Stomach (tissue), 9 donors: ENCODE data around the gene SCAP. TPM values are rescaled to one million over a fixed set of nuclear protein-coding genes. Genes with fewer than 3 reads are reported as not detected.

Experiments used
- DNase-seq, 2 donors: peaks; one replicate each; pipeline versions ENCODE4 v3.0.0 to v3.0.0-alpha.2; 2013 to 2019
- H3K27ac ChIP-seq, 5 donors: fragments of 200-600 bp in 4 of 5; sonication (generic) in 4 of 5; one replicate each; pipeline ENCODE4 v1.5.1; 2013 to 2019; ENCODE audit warnings: mild to moderate bottlenecking in 1 of 5, moderate library complexity in 1 of 5
- H3K27me3 ChIP-seq, 3 donors: fragments of 200-600 bp; sonication (generic); one replicate each; pipeline ENCODE4 v1.5.1; 2017 to 2019; ENCODE audit warnings: mixed run types in 1 of 3
- H3K36me3 ChIP-seq, 4 donors: fragments of 200-600 bp; sonication (generic); 1 replicate in 3 of 4; 2 replicates in 1 of 4; pipeline ENCODE4 v1.5.1; 2016 to 2019
- H3K4me1 ChIP-seq, 4 donors: fragments of 200-600 bp; sonication (generic); one replicate each; pipeline ENCODE4 v1.5.1; 2016 to 2019
- H3K4me3 ChIP-seq, 4 donors: fragments of 200-600 bp; sonication (generic) in 3 of 4; one replicate each; pipeline ENCODE4 v1.5.1; 2016 to 2019; ENCODE audit warnings: mild to moderate bottlenecking in 1 of 4
- H3K9me3 ChIP-seq, 4 donors: fragments of 200-600 bp; sonication (generic); one replicate each; pipeline ENCODE4 v1.5.1; 2016 to 2019
- EP300 ChIP-seq: sonication (generic); formaldehyde crosslinking; IDR thresholded peaks from one replicate; pipeline ENCODE4 v1.6.1; 2017; ENCODE audit warnings: antibody characterized with exemption
- POLR2A ChIP-seq, 4 donors: fragments of 450-650 bp; IDR thresholded peaks; one replicate each; pipeline ENCODE4 v1.6.1; 2016; ENCODE audit warnings: antibody characterized with exemption in 4 of 4, control low read depth in 2 of 4, mild to moderate bottlenecking in 1 of 4, moderate library complexity in 1 of 4
- POLR2AphosphoS5 ChIP-seq, 3 donors: sonication (generic); formaldehyde crosslinking; IDR thresholded peaks; one replicate each; pipeline ENCODE4 v1.6.1; 2016; ENCODE audit warnings: antibody characterized with exemption in 3 of 3
- WGBS, 5 donors: extraction: QIAGEN DNeasy Blood & Tissue Kit in 3 of 5; methylation state at CpG; one replicate each; pipeline versions ENCODE4 v1.1.5 to v1.1.7; 2013 to 2018; 5-methylcytosine and 5-hydroxymethylcytosine counted together
- intact Hi-C: fragments of 100-400 bp; cut with DNase I; formaldehyde crosslinking; loops from one replicate; pipeline ENCODE4 v1.15.1; 2023; ENCODE audit warnings: low total_unique reads
- polyA plus RNA-seq, 3 donors: library from polyadenylated mRNA; stranded (reverse); fragments of 200-250 nt; gene quantifications; one replicate each; pipeline ENCODE4 v1.2.3, GENCODE V29; 2013
- total RNA-seq, 5 donors: library from RNA; depleted of rRNA; stranded (reverse); fragments of >200 nt; gene quantifications; one replicate each; pipeline versions ENCODE4 v1.1.0 to v1.2.3, GENCODE V29; 2014 to 2016
- TF ChIP-seq, protein P1 (sequence below), 7 experiments: fragments of 450-650 bp in 4 of 7; fragments of 200-600 bp in 3 of 7; sonication (generic) in 3 of 7; IDR thresholded peaks; one replicate each; pipeline ENCODE4 v1.5.1; 2016 to 2019; ENCODE audit warnings: antibody characterized with exemption in 7 of 7, control low read depth in 2 of 7, mild to moderate bottlenecking in 1 of 7
- donor health status: healthy with polysubstance abuse.
- donor health status: Bipolar disorder and iron deficiency.
- donor health status: healthy.

Gene SCAP
- total and polyA plus RNA-seq, 8 donors = 15.6 to 223 (median 47.3) TPM

DNA sequence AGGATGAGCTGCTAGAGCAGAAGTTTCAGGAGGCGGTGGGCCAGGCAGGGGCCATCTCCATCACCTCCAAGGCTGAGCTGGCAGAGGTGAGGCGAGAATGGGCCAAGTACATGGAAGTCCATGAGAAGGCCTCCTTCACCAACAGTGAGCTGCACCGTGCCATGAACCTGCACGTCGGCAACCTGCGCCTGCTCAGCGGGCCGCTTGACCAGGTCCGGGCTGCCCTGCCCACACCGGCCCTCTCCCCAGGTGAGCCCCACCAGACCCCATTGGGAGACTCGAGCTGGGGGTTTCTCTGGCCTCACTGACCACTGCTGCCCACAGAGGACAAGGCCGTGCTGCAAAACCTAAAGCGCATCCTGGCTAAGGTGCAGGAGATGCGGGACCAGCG, 66.9 kb downstream of the SCAP start:
- 91 to 96% (median 94%) methylated on average over 8 to 15 of the region's 15 CpGs for WGBS, 5 donors
- H3K9me3 ChIP-seq = no peaks in the 10 kb centered on the region
- no peaks in the 10 kb centered on the region for H3K27me3 ChIP-seq
- H3K36me3 ChIP-seq = peaks cover 67 to 88% (median 82%) of the 10 kb centered on the region in 4 donors
- no peak overlapping the region for H3K4me3 ChIP-seq
- TF ChIP-seq, protein P1, sequence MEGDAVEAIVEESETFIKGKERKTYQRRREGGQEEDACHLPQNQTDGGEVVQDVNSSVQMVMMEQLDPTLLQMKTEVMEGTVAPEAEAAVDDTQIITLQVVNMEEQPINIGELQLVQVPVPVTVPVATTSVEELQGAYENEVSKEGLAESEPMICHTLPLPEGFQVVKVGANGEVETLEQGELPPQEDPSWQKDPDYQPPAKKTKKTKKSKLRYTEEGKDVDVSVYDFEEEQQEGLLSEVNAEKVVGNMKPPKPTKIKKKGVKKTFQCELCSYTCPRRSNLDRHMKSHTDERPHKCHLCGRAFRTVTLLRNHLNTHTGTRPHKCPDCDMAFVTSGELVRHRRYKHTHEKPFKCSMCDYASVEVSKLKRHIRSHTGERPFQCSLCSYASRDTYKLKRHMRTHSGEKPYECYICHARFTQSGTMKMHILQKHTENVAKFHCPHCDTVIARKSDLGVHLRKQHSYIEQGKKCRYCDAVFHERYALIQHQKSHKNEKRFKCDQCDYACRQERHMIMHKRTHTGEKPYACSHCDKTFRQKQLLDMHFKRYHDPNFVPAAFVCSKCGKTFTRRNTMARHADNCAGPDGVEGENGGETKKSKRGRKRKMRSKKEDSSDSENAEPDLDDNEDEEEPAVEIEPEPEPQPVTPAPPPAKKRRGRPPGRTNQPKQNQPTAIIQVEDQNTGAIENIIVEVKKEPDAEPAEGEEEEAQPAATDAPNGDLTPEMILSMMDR (IDR thresholded peaks at IDR 0.05) = no peak
- TF ChIP-seq EP300 (no peak), POLR2AphosphoS5 (IDR thresholded peaks at IDR 0.05) (no peak), POLR2A (IDR thresholded peaks at IDR 0.05) (no peak)
- H3K4me1 ChIP-seq = peaks cover 15 to 32% (median 27%) of the 10 kb centered on the region in 4 donors
- intact Hi-C loops = no loop called here
- H3K27ac ChIP-seq = no peak overlapping the region
- no peak for DNase-seq

DNA sequence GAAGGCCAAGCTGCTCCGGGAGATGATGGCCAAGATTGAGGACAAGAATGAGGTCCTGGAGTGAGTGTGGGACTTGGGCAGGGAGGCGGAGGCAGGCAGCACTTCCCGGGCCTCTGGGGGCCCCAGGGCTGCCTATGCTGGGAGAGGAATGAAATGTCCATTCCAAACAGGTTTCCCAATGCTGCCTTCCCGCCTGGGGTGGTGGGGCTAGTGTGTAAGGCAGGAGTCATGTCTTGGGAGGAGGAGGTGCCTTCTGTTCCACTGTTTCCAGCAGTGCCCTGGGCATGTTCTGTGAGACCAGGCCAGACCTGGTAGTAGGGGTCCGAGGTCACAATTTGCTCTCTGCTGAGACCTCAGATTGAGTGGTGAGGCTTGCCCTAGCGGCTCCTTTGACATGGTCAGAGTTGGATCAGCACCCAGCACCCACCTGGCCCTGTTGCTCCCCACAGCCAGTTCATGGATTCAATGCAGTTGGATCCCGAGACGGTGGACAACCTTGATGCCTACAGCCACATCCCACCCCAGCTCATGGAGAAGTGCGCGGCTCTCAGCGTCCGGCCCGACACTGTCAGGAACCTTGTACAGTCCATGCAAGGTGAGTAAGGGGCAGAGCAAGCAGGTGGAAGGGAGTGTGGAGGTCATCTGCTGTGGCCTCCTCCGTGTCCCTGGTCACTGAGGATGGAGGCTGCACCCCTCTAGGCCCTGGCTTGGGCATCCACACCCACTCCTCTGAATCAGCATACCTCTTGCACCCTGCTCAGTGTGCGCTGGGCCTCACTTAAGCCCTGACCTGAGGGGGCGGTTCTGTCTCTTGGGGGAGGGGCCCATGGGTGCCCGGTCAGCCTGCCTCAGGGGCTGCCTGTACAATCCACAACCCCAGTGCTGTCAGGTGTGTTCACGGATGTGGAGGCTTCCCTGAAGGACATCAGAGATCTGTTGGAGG, 67.6 kb downstream of the SCAP start:
- 88 to 93% (median 90%) methylated on average over 18 of the region's 18 CpGs for WGBS, 5 donors
- Histone ChIP-seq H3K27ac (no peak overlapping the region), H3K4me3 (no peak overlapping the region), H3K4me1 (peaks cover 15 to 36% (median 28%) of the 10 kb centered on the region in 4 donors), H3K36me3 (peaks cover 60 to 87% (median 77%) of the 10 kb centered on the region in 4 donors), H3K27me3 (no peaks in the 10 kb centered on the region), H3K9me3 (no peaks in the 10 kb centered on the region)
- no peak for TF ChIP-seq EP300
- TF ChIP-seq POLR2AphosphoS5 (IDR thresholded peaks at IDR 0.05) = no peak
- TF ChIP-seq, protein P1 (IDR thresholded peaks at IDR 0.05) = no peak
- TF ChIP-seq POLR2A (IDR thresholded peaks at IDR 0.05) = no peak
- intact Hi-C loops = no loop called here
- no peak for DNase-seq

DNA sequence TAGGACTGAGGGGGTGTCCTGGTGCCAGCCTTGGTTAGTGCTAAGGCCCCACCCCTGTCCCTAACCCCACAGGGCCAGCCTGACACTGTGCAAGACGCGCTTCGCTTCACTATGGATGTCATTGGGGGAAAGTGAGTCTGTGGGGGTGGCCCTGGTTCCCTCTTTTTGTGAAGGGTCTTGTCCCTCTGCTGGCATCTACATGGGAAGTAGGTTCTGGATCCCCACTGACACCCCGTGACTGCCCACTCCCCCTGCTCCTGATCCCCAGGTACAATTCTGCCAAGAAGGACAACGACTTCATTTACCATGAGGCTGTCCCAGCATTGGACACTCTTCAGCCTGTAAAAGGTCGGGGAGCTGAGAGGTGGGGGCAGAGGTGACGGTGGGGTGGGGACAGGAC, 68.5 kb downstream of the SCAP start:
- H3K36me3 ChIP-seq = peaks cover 54 to 87% (median 75%) of the 10 kb centered on the region in 4 donors
- H3K4me3 ChIP-seq = no peak overlapping the region
- peaks cover 15 to 36% (median 28%) of the 10 kb centered on the region in 4 donors for H3K4me1 ChIP-seq
- intact Hi-C loops = no loop called here
- no peak overlapping the region for H3K27ac ChIP-seq
- DNase-seq = peak in 1 of 2 donors; percentile 6
- WGBS, 5 donors = 90 to 97% (median 95%) methylated on average over 3 to 7 of the region's 7 CpGs
- H3K9me3 ChIP-seq = no peaks in the 10 kb centered on the region
- TF ChIP-seq POLR2AphosphoS5 (IDR thresholded peaks at IDR 0.05) (no peak), POLR2A (IDR thresholded peaks at IDR 0.05) (no peak), EP300 (no peak)
- TF ChIP-seq, protein P1 (IDR thresholded peaks at IDR 0.05) = no peak
- no peaks in the 10 kb centered on the region for H3K27me3 ChIP-seq

DNA sequence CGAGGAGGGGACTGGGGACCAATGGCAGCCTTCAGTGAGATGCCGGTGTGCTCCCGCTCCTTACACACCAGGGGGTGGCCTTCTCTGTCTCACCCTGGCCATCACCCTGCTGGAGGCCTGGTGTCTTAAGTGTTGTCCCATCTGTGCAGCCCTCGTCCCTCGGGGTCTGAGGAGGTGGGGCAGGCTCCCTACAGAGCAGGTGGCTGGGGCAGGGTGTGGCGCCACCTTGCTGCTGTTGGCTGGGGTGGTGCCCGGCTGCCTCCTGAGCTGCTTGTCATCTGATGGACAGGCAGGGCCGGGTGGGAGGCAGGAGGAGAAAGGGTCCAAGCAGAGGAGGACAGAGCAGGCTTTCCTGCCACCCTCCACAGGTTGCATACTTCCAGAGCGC, 69.0 kb downstream of the SCAP start:
- Histone ChIP-seq H3K27me3 (no peaks in the 10 kb centered on the region), H3K9me3 (no peaks in the 10 kb centered on the region), H3K4me3 (no peak overlapping the region), H3K36me3 (peaks cover 49 to 83% (median 74%) of the 10 kb centered on the region in 4 donors), H3K27ac (no peak overlapping the region), H3K4me1 (peaks cover 15 to 36% (median 29%) of the 10 kb centered on the region in 4 donors)
- WGBS, 5 donors = 71 to 87% (median 75%) methylated on average over 3 to 9 of the region's 9 CpGs
- TF ChIP-seq POLR2A (IDR thresholded peaks at IDR 0.05) (no peak), EP300 (no peak), POLR2AphosphoS5 (IDR thresholded peaks at IDR 0.05) (no peak)
- TF ChIP-seq, protein P1 (IDR thresholded peaks at IDR 0.05) = no peak
- intact Hi-C loops = no loop called here
- DNase-seq = peak in 1 of 2 donors; percentile 23
